ENCODE results near the gene MEGF11.

GRCh38 chr15:66067687-66068086, 185.9 kb downstream of the MEGF11 start:
- TF ChIP-seq CTCF (IDR thresholded peaks at IDR 0.05), result no peak
- no peak for TF ChIP-seq POLR2AphosphoS5 (IDR thresholded peaks at IDR 0.05)
